A549 (cell line): ENCODE measurements around the gene RANBP3.

Source experiments
- CHD2 ChIP-seq: fragments of 150-350 bp; IDR thresholded peaks from 2 replicates; pipeline ENCODE4 v1.6.1; 2014; ENCODE audit warnings: low read length; ENCODE audit not compliant: partially characterized antibody
- EP300 ChIP-seq, 2 experiments: fragments of >200 bp; sonication (Bioruptor Twin); formaldehyde crosslinking; IDR thresholded peaks; 2 replicates in 1 of 2; 3 replicates in 1 of 2; pipeline ENCODE4 v1.6.1; 2016 to 2017
- GATA3 ChIP-seq: IDR thresholded peaks from 2 replicates; pipeline ENCODE4 v1.6.1; 2012; ENCODE audit warnings: borderline replicate concordance
- MAFK ChIP-seq: fragments of 450-650 bp; IDR thresholded peaks from 2 replicates; pipeline ENCODE4 v1.6.1; 2014; ENCODE audit not compliant: partially characterized antibody

DNA sequence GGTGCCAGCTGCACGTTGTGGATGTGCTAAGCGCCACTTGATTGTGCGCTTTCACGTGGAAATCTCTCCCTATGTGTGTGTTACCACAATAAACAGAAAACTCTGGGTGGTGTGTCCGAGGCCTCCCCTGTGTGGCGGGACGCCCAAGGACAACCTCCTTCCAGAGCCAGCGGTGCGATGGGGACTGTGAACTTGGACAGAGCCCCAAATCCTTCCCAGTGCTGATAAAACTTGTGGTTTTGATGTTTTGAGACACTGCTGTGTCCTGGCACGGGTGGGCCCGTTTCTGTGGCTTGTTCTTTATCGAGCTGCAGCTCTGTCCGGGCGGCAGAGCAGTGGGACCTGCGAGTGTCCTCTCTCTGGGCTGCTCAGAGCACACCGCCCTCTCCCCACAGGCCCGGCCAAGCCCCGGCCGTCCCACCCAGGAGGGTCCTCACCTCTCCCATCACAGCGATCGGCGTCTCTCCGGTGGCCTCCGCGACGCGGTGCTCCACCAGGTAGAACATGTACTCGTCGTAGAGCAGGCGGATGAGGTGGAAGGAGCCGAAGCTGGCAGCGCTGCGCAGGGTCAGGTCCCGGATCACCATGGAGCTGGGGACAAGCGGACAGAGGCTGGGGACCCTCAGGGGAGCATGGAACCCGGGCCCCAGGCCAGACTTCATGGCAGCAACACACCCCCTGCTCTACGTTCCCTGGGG lies 18.8 kb upstream of the RANBP3 start:
- TF ChIP-seq CHD2 (no peak), GATA3 (no peak), EP300 (IDR thresholded peaks at IDR 0.05) (no peak), MAFK (no peak)
